Measurements from ENCODE around the gene MYO6. TPM values are rescaled to one million over a fixed set of nuclear protein-coding genes. Genes with fewer than 3 reads are reported as not detected.

Gene MYO6
- total RNA-seq, 1 donor from 2014 or later, result 0.44 TPM

GRCh38 chr6:75819776-75820487 lies 70.9 kb downstream of the MYO6 start:
- intact Hi-C loops (cut with micrococcal nuclease), result no loop called here
- no peaks in the 10 kb centered on the region for H3K27me3 Mint-ChIP-seq
- H3K4me3 Mint-ChIP-seq, result no peak overlapping the region
- no peak for DNase-seq
- no peaks in the 10 kb centered on the region for H3K4me1 Mint-ChIP-seq
- H3K9me3 Mint-ChIP-seq, result no peaks in the 10 kb centered on the region
- H3K36me3 Mint-ChIP-seq (ENCODE audit: low read depth), result no peaks in the 10 kb centered on the region
- H3K27ac Mint-ChIP-seq, result no peak overlapping the region
- TF ChIP-seq CTCF (IDR thresholded peaks at IDR 0.05), result no peak
- ChIA-PET POLR2A (no interaction called here), CTCF (no interaction called here)
- no peak for ATAC-seq (ENCODE audit: low read depth)

GRCh38 chr6:75824160-75824559 lies 75.1 kb downstream of the MYO6 start:
- POLR2A ChIA-PET, result no interaction called here
- intact Hi-C loops (cut with micrococcal nuclease), result no loop called here
- no peak for DNase-seq
- no peaks in the 10 kb centered on the region for H3K27me3 Mint-ChIP-seq
- H3K27ac Mint-ChIP-seq, result no peak overlapping the region
- no peak for TF ChIP-seq CTCF (IDR thresholded peaks at IDR 0.05)
- no peaks in the 10 kb centered on the region for H3K36me3 Mint-ChIP-seq (ENCODE audit: low read depth)
- CTCF ChIA-PET, result no interaction called here
- no peak overlapping the region for H3K4me3 Mint-ChIP-seq
- H3K4me1 Mint-ChIP-seq, result no peaks in the 10 kb centered on the region
- no peak for ATAC-seq (ENCODE audit: low read depth)
- no peaks in the 10 kb centered on the region for H3K9me3 Mint-ChIP-seq

GRCh38 chr6:75827163-75827562 lies 78.1 kb downstream of the MYO6 start:
- Mint-ChIP-seq H3K27me3 (no peaks in the 10 kb centered on the region), H3K4me3 (no peak overlapping the region), H3K36me3 (ENCODE audit: low read depth) (no peaks in the 10 kb centered on the region), H3K27ac (no peak overlapping the region), H3K9me3 (no peaks in the 10 kb centered on the region), H3K4me1 (no peaks in the 10 kb centered on the region)
- TF ChIP-seq CTCF (IDR thresholded peaks at IDR 0.05), result no peak
- ATAC-seq (ENCODE audit: low read depth), result no peak
- ChIA-PET POLR2A (no interaction called here), CTCF (no interaction called here)
- intact Hi-C loops (cut with micrococcal nuclease), result no loop called here
- DNase-seq, result no peak

- TF ChIP-seq CTCF (IDR thresholded peaks at IDR 0.05), result no peak
- POLR2A ChIA-PET, result no interaction called here
- intact Hi-C loops (cut with micrococcal nuclease), result no loop called here
- Mint-ChIP-seq H3K9me3 (no peaks in the 10 kb centered on the region), H3K4me3 (no peak overlapping the region), H3K27ac (no peak overlapping the region), H3K4me1 (no peaks in the 10 kb centered on the region), H3K27me3 (no peaks in the 10 kb centered on the region), H3K36me3 (ENCODE audit: low read depth) (no peaks in the 10 kb centered on the region)
- no peak for DNase-seq
- CTCF ChIA-PET, result no interaction called here
- no peak for ATAC-seq (ENCODE audit: low read depth)
Observed at GRCh38 chr6:75830959-75831885, 82.2 kb downstream of the MYO6 start.

GRCh38 chr6:75834447-75834846 lies 85.4 kb downstream of the MYO6 start:
- CTCF ChIA-PET, result no interaction called here

More at GRCh38 chr6:75834447-75834846, 85.4 kb downstream of the MYO6 start:
- Mint-ChIP-seq H3K4me1 (no peaks in the 10 kb centered on the region), H3K27ac (no peak overlapping the region), H3K36me3 (ENCODE audit: low read depth) (no peaks in the 10 kb centered on the region), H3K27me3 (peaks cover 3% of the 10 kb centered on the region), H3K9me3 (no peaks in the 10 kb centered on the region), H3K4me3 (no peak overlapping the region)
- no peak for ATAC-seq (ENCODE audit: low read depth)
- intact Hi-C loops (cut with micrococcal nuclease), result no loop called here
- POLR2A ChIA-PET, result no interaction called here
- DNase-seq, result no peak
- no peak for TF ChIP-seq CTCF (IDR thresholded peaks at IDR 0.05)

Data from activated B cell treated with CpG ODN at 0.5 μM for 24 hours (primary cell).